ENCODE measurements around the gene SCYGR2. TPM values are rescaled to one million over a fixed set of nuclear protein-coding genes. Genes with fewer than 3 reads are reported as not detected.

Gene SCYGR2
- total RNA-seq, 1 experiment from 2014 or later, result not detected

DNA sequence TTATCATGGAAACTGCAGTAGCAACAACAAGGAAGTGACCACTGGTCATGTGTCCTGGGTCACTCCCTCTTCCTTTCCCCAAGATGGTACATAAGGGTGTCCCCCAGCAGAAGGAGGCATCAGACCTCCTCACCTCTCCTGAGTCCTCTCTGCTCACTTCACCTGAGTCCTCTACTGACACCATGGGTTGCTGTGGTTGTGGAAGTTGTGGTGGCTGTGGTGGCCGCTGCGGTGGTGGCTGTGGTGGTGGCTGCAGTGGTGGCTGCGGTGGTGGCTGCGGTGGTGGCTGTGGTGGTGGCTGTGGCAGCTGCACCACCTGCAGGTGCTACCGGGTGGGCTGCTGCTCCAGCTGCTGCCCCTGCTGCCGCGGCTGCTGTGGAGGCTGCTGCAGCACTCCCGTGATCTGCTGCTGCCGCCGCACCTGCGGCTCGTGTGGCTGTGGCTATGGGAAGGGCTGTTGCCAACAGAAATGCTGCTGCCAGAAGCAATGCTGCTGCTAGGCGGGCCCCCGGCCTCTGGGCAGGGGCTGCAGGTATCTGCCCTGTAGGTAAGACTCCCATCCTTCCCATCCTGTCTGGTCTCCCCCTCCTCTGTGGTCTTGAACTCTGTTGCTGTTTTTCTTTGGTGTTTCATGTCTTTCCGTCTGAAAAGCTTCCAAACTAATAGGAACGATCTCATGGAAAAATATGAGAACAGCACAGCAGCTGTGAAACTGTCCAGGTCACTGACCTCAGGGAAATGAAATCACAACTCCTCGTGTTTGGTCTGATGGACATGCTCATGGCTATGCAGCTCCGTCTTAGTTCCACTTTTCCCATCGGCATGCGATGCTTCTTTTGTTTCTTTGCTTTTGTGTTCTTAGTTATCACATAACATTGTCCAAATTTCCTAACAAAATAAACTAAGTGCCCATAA lies 18.9 kb downstream of the SCYGR2 start, which contains the start of gene SCYGR4:
TSS of gene SCYGR4 (plus strand) at position 183 of the 915 bp plus-strand sequence. CDS start at position 183, 0 bp downstream.
- Histone ChIP-seq H3K4me1 (no peaks in the 10 kb centered on the region), H3K27me3 (peaks cover 11% of the 10 kb centered on the region; the same call in 1 of the 2 replicates), H3K9me3 (replicated peaks) (no peaks in the 10 kb centered on the region), H3K27ac (no peak within 1 kb of the TSS), H3K36me3 (no peaks in the 10 kb centered on the region), H3K4me3 (no peak within 1 kb of the TSS)
- no peak for DNase-seq

DNA sequence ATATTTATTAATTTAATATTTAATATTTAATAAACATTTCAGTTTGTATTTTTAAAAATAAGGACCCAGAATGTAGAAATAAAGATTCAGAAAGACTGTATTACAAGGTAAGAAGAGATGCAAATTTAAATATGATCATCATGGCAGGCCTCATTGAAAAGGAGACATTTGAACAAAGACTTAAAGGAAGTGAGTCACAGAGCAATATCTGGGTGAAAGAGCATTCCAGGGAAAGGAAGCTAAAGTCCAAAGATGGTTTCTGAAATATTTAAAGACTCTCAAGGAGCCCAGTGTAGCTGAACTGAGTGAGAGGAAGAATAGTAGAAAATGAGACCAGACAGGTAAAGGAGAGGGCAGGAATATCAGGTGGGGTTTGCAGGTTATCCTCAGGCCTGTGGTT lies 24.5 kb downstream of the SCYGR2 start:
- Histone ChIP-seq H3K4me3 (no peak overlapping the region), H3K4me1 (no peaks in the 10 kb centered on the region), H3K36me3 (no peaks in the 10 kb centered on the region), H3K27me3 (peaks cover 3% of the 10 kb centered on the region), H3K9me3 (replicated peaks) (no peaks in the 10 kb centered on the region), H3K27ac (no peak overlapping the region)
- DNase-seq, result no peak

GRCh38 chr2:227625420-227625819 lies 26.7 kb downstream of the SCYGR2 start:
- Histone ChIP-seq H3K36me3 (no peaks in the 10 kb centered on the region), H3K27me3 (peaks cover 3% of the 10 kb centered on the region), H3K4me3 (no peak overlapping the region), H3K9me3 (replicated peaks) (no peaks in the 10 kb centered on the region), H3K4me1 (no peaks in the 10 kb centered on the region), H3K27ac (no peak overlapping the region)
- no peak for DNase-seq

DNA sequence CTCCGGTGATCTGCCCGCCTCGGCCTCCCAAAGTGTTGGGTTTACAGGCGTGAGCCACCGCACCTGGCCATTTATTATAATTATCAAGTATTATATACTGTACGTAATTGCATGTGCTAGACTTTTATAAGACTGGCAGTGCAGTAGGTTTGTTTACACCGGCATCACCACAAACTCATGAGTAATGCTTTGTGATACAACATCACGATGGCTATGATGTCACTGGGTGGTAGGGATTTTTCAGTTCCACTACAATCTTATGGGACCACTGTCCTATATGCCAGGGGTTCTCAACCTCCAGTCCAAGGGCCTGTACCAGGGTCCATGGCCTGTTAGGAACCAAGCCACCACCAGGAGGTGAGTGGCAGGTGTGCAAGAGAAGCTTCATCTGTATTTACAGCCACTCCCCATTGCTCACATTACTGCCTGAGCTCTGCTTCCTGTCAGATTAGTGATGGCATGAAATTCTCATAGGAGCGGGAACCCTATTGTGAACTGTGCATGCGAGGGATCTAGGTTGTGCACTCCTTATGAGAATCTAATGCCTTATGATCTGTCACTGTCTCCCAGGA lies 28.0 kb downstream of the SCYGR2 start:
- no peak overlapping the region for H3K27ac ChIP-seq
- DNase-seq, result no peak
- H3K4me1 ChIP-seq, result no peaks in the 10 kb centered on the region
- no peak overlapping the region for H3K4me3 ChIP-seq
- H3K36me3 ChIP-seq, result no peaks in the 10 kb centered on the region
- no peaks in the 10 kb centered on the region; the same call in none of the 2 replicates for H3K27me3 ChIP-seq
- no peaks in the 10 kb centered on the region for H3K9me3 ChIP-seq (replicated peaks)

DNA sequence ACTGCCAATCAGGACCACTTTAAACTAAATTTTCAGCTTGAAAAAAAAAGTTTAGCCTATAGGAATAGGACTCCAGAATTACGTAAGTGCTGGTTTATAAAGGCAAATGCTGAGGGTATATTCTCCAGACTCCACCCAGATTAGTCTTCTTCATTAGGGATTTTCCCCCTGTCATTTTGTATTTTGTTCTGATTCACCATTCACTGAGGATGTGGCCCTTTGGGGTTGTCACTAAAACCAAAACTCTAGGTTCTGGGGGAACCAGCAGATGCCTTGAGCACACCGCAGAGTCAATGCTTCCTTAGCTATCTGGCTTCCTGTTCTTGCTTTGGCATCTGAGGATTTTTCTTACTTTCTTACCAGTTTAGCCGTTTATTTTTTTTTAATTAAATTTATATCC lies 29.1 kb downstream of the SCYGR2 start:
- Histone ChIP-seq H3K36me3 (no peaks in the 10 kb centered on the region), H3K27me3 (no peaks in the 10 kb centered on the region; the same call in none of the 2 replicates), H3K4me3 (no peak overlapping the region), H3K4me1 (no peaks in the 10 kb centered on the region), H3K27ac (no peak overlapping the region), H3K9me3 (replicated peaks) (no peaks in the 10 kb centered on the region)
- DNase-seq, result no peak

DNA sequence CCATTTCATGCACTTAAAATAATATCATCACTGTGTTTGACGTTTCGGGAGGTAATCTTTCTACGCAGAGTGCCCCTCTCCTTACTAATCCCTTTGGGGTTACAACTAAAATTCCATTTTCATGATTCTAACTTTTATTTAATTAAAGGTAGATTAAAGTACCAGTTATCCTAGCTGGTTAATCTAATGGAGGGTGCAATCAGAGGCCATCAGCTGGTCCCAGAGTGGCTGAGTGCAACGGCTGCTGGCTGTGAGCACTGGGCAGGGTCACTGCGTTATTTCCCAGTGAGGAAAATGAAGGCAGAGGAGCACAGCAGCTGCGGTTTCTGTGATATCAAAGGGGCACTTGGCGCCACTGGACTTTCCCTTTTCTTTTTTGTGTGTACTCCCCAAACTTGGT lies 30.7 kb downstream of the SCYGR2 start:
- Histone ChIP-seq H3K9me3 (replicated peaks) (no peaks in the 10 kb centered on the region), H3K27ac (no peak overlapping the region), H3K27me3 (no peaks in the 10 kb centered on the region; the same call in none of the 2 replicates), H3K4me1 (no peaks in the 10 kb centered on the region), H3K36me3 (no peaks in the 10 kb centered on the region), H3K4me3 (no peak overlapping the region)
- DNase-seq, result no peak

GRCh38 chr2:227630322-227630721 lies 31.6 kb downstream of the SCYGR2 start:
- Histone ChIP-seq H3K9me3 (replicated peaks) (no peaks in the 10 kb centered on the region), H3K27ac (no peak overlapping the region), H3K36me3 (no peaks in the 10 kb centered on the region), H3K4me1 (no peaks in the 10 kb centered on the region), H3K4me3 (no peak overlapping the region), H3K27me3 (no peaks in the 10 kb centered on the region; the same call in 1 of the 2 replicates)
- DNase-seq, result no peak

DNA sequence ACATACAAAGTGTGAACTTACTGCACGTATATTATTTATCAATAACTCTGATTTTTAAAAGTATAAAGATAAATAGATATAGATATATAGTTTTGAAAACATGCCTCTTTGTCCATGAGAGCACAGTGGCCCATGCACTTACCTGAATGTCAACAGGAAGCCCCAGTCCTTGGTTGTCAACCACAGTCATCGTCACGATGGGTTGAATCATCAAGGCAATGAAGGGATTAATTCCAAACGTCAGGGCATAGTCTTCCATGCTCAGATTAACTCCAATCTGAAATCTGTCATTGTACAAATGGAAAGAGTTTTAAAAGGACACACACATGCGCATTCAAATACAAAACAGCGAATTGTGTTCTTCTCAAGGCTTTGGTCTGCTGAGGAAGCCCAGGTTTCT lies 34.1 kb downstream of the SCYGR2 start:
- Histone ChIP-seq H3K9me3 (replicated peaks) (no peaks in the 10 kb centered on the region), H3K27ac (no peak overlapping the region), H3K4me3 (no peak overlapping the region), H3K36me3 (no peaks in the 10 kb centered on the region), H3K27me3 (no peaks in the 10 kb centered on the region; the same call in 1 of the 2 replicates), H3K4me1 (no peaks in the 10 kb centered on the region)
- DNase-seq, result no peak

DNA sequence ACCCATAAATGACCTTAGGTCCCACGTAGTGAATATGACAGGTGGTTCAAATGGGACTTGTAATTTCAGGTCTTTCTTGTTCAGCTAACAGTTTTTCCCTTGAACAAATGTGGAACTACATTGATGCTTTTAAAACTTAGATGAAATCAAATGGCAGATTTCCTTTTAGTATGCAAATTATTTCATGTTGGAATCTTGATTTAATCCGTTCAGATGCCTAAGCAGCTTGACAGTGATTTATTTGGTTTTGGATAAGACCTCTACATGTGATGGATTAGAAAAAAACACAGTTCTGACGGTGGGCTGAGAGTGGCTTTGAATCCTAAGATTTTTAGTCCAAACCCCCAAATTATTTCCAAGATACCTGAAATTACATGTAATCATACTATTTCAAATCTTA lies 35.5 kb downstream of the SCYGR2 start:
- Histone ChIP-seq H3K27me3 (no peaks in the 10 kb centered on the region), H3K4me3 (no peak overlapping the region), H3K4me1 (no peaks in the 10 kb centered on the region), H3K27ac (no peak overlapping the region), H3K36me3 (no peaks in the 10 kb centered on the region), H3K9me3 (replicated peaks) (no peaks in the 10 kb centered on the region)
- no peak for DNase-seq

- Histone ChIP-seq H3K4me3 (no peak overlapping the region), H3K36me3 (no peaks in the 10 kb centered on the region), H3K27me3 (no peaks in the 10 kb centered on the region), H3K4me1 (no peaks in the 10 kb centered on the region), H3K9me3 (replicated peaks) (no peaks in the 10 kb centered on the region), H3K27ac (no peak overlapping the region)
- no peak for DNase-seq
Observed at GRCh38 chr2:227642656-227643055, 44.0 kb downstream of the SCYGR2 start.

GRCh38 chr2:227643990-227644551 lies 45.4 kb downstream of the SCYGR2 start:
- Histone ChIP-seq H3K9me3 (replicated peaks) (no peaks in the 10 kb centered on the region), H3K27me3 (no peaks in the 10 kb centered on the region), H3K4me1 (no peaks in the 10 kb centered on the region), H3K36me3 (no peaks in the 10 kb centered on the region), H3K27ac (no peak overlapping the region), H3K4me3 (no peak overlapping the region)
- DNase-seq, result no peak

Other genes with a start within 250 kb of the SCYGR2 start
- gene TM4SF20, start 219.6 kb upstream of the SCYGR2 start, total RNA-seq (2014; rRNA removed; shearing (Covaris generic)), result not detected in 2 replicates
- gene SCYGR1, start 210.9 kb upstream of the SCYGR2 start, total RNA-seq (2014; rRNA removed; shearing (Covaris generic)), result not detected in 2 replicates
- 76.0 and 89.9 TPM in 2 replicates for gene AGFG1, start 126.7 kb upstream of the SCYGR2 start, total RNA-seq (2014; rRNA removed; shearing (Covaris generic))
- gene SCYGR3, start 15.9 kb downstream of the SCYGR2 start, total RNA-seq (2014; rRNA removed; shearing (Covaris generic)), result not detected in 2 replicates
- gene SCYGR4, start 18.6 kb downstream of the SCYGR2 start, total RNA-seq (2014; rRNA removed; shearing (Covaris generic)), result not detected in 2 replicates
- not detected in 2 replicates for gene SCYGR5, start 67.9 kb downstream of the SCYGR2 start, total RNA-seq (2014; rRNA removed; shearing (Covaris generic))
- gene SLC19A3, start 119.1 kb downstream of the SCYGR2 start, total RNA-seq (2014; rRNA removed; shearing (Covaris generic)), result not detected in 2 replicates
- gene SCYGR6, start 125.9 kb downstream of the SCYGR2 start, total RNA-seq (2014; rRNA removed; shearing (Covaris generic)), result not detected in 2 replicates
- not detected in 2 replicates for gene SCYGR7, start 129.4 kb downstream of the SCYGR2 start, total RNA-seq (2014; rRNA removed; shearing (Covaris generic))
- gene SCYGR8, start 147.0 kb downstream of the SCYGR2 start, total RNA-seq (2014; rRNA removed; shearing (Covaris generic)), result not detected in 2 replicates
- 4.2 and 4.3 TPM in 2 replicates for gene CCL20, start 214.9 kb downstream of the SCYGR2 start, total RNA-seq (2014; rRNA removed; shearing (Covaris generic))

Data from SJCRH30 (cell line).